ENCODE results near the gene SOS1. TPM values are rescaled to one million over a fixed set of nuclear protein-coding genes. Genes with fewer than 3 reads are reported as not detected.

The SOS1 gene
- total RNA-seq, 1 experiment from 2014 or later = 28.7 TPM

- DNase-seq (ENCODE audit: low read depth, low spot score) (no peak), ATAC-seq (no peak)
- Histone ChIP-seq H3K4me1 (ENCODE audit: control insufficient read depth, insufficient read depth, low read length) (no peaks in the 10 kb centered on the region), H3K27me3 (ENCODE audit: control insufficient read depth, insufficient read depth, low read length) (peaks cover 3% of the 10 kb centered on the region; the same call in 1 of the 2 replicates), H3K27ac (ENCODE audit: low read length) (no peak overlapping the region), H3K4me3 (ENCODE audit: low read depth in 2 of 2, low read length in 2 of 2) (no peak overlapping the region), H3K36me3 (ENCODE audit: control insufficient read depth, insufficient read depth, low read length) (no peaks in the 10 kb centered on the region), H3K9me3 (ENCODE audit: control insufficient read depth, insufficient read depth, low read depth, low read length) (no peaks in the 10 kb centered on the region)
- ChIA-PET POLR2A (no interaction called here), CTCF (no interaction called here)
- in situ Hi-C loops (cut with HindIII; ENCODE audit: low pct_unique_long_range_greater_than_20kb, low sequenced_read_pairs) = no loop called here
- no TSS peak for BruUV-seq (replicated peaks)
- TF ChIP-seq SIN3A (IDR thresholded peaks at IDR 0.05; ENCODE audit: borderline replicate concordance, insufficient read depth, low read depth, low read length) = no peak
- no peak for TF ChIP-seq TCF7L2 (IDR thresholded peaks at IDR 0.05; ENCODE audit: low read depth, low read length)
- TF ChIP-seq REST (IDR thresholded peaks at IDR 0.05; ENCODE audit: insufficient read depth in 1 of 2, low read depth in 2 of 2, low read length in 1 of 2) = no peak
- TF ChIP-seq POLR2AphosphoS5 (IDR thresholded peaks at IDR 0.05; ENCODE audit: low read depth, low read length) = no peak
- TF ChIP-seq CTCF (IDR thresholded peaks at IDR 0.05) = no peak
- intact Hi-C loops (cut with micrococcal nuclease; ENCODE audit: unreplicated experiment) = no loop called here
Observed at GRCh38 chr2:38959466-38959865, 161.4 kb downstream of the SOS1 start.

- Histone ChIP-seq H3K27me3 (ENCODE audit: control insufficient read depth, insufficient read depth, low read length) (peaks cover 3% of the 10 kb centered on the region; the same call in 1 of the 2 replicates), H3K4me3 (ENCODE audit: low read depth in 2 of 2, low read length in 2 of 2) (no peak overlapping the region), H3K36me3 (ENCODE audit: control insufficient read depth, insufficient read depth, low read length) (no peaks in the 10 kb centered on the region), H3K4me1 (ENCODE audit: control insufficient read depth, insufficient read depth, low read length) (no peaks in the 10 kb centered on the region), H3K9me3 (ENCODE audit: control insufficient read depth, insufficient read depth, low read depth, low read length) (no peaks in the 10 kb centered on the region), H3K27ac (ENCODE audit: low read length) (no peak overlapping the region)
- no TSS peak for BruUV-seq (replicated peaks)
- no peak for TF ChIP-seq POLR2AphosphoS5 (IDR thresholded peaks at IDR 0.05; ENCODE audit: low read depth, low read length)
- no peak for TF ChIP-seq REST (IDR thresholded peaks at IDR 0.05; ENCODE audit: insufficient read depth in 1 of 2, low read depth in 2 of 2, low read length in 1 of 2)
- POLR2A ChIA-PET = no interaction called here
- ATAC-seq = no peak
- CTCF ChIA-PET = no interaction called here
- in situ Hi-C loops (cut with HindIII; ENCODE audit: low pct_unique_long_range_greater_than_20kb, low sequenced_read_pairs) = no loop called here
- intact Hi-C loops (cut with micrococcal nuclease; ENCODE audit: unreplicated experiment) = no loop called here
- no peak for DNase-seq (ENCODE audit: low read depth, low spot score)
Observed at GRCh38 chr2:38957972-38958371, 162.9 kb downstream of the SOS1 start.

Data from Panc1 (cell line).